ENCODE measurements around the gene COG4. TPM values are rescaled to one million over a fixed set of nuclear protein-coding genes. Genes with fewer than 3 reads are reported as not detected.

The COG4 gene
- total and polyA plus RNA-seq, 2 experiments from 2014 or later: 60.6 to 66.4 TPM

GRCh38 chr16:70475054-70475871 lies 48.1 kb downstream of the COG4 start:
- Histone ChIP-seq H2AFZ (no peak overlapping the region), H3K4me3 (no peak overlapping the region), H4K20me1 (ENCODE audit: insufficient read depth) (no peaks in the 10 kb centered on the region), H3F3A (ENCODE audit: insufficient read depth) (no peaks in the 10 kb centered on the region; the same call in 1 of the 2 replicates), H3K27ac (no peak overlapping the region), H3K79me2 (ENCODE audit: insufficient read depth) (no peaks in the 10 kb centered on the region), H3K36me3 (ENCODE audit: low read depth) (no peaks in the 10 kb centered on the region; the same call in 1 of the 2 replicates), H3K4me1 (ENCODE audit: insufficient read depth) (peaks cover 11% of the 10 kb centered on the region), H3K9me3 (ENCODE audit: low read depth) (no peaks in the 10 kb centered on the region), H3K27me3 (replicated peaks; ENCODE audit: insufficient read depth) (no peaks in the 10 kb centered on the region), H3K4me2 (ENCODE audit: unreplicated experiment) (no peak overlapping the region), H3K9me2 (ENCODE audit: insufficient read depth) (no peaks in the 10 kb centered on the region), H3K9ac (no peak overlapping the region)
- in situ Hi-C loops (cut with MboI): no loop called here
- TF ChIP-seq EZH2 (IDR thresholded peaks at IDR 0.05; ENCODE audit: insufficient read depth, poor library complexity, severe bottlenecking): no peak
- TF ChIP-seq EZH2phosphoT487 (IDR thresholded peaks at IDR 0.05; ENCODE audit: insufficient read depth, low read depth): no peak
- WGBS, 2 experiments (ENCODE audit: low coverage in 1 of 2, low lambda C conversion rate in 2 of 2, missing lambda C conversion rate in 2 of 2): 91 to 93% methylated on average over 19 to 24 of the region's 24 CpGs
- DNase-seq: no peak

GRCh38 chr16:70474320-70475053 lies 48.9 kb downstream of the COG4 start:
- whole genome bisulfite sequencing, 2 experiments (ENCODE audit: low coverage in 1 of 2, low lambda C conversion rate in 2 of 2, missing lambda C conversion rate in 2 of 2): 94 to 95% methylated on average over 18 to 22 of the region's 22 CpGs

GRCh38 chr16:70473446-70474319 lies 49.7 kb downstream of the COG4 start:
- Histone ChIP-seq H3K4me2 (ENCODE audit: unreplicated experiment) (no peak overlapping the region), H4K20me1 (ENCODE audit: insufficient read depth) (no peaks in the 10 kb centered on the region), H3K4me1 (ENCODE audit: insufficient read depth) (peaks cover 11% of the 10 kb centered on the region), H3K9me2 (ENCODE audit: insufficient read depth) (no peaks in the 10 kb centered on the region), H3F3A (ENCODE audit: insufficient read depth) (no peaks in the 10 kb centered on the region; the same call in 1 of the 2 replicates), H3K9ac (no peak overlapping the region), H3K36me3 (ENCODE audit: low read depth) (no peaks in the 10 kb centered on the region), H2AFZ (no peak overlapping the region), H3K79me2 (ENCODE audit: insufficient read depth) (no peaks in the 10 kb centered on the region), H3K27ac (no peak overlapping the region), H3K4me3 (no peak overlapping the region), H3K27me3 (replicated peaks; ENCODE audit: insufficient read depth) (no peaks in the 10 kb centered on the region), H3K9me3 (ENCODE audit: low read depth) (no peaks in the 10 kb centered on the region)
- in situ Hi-C loops (cut with MboI): no loop called here
- 90 to 93% methylated on average over 21 of the region's 21 CpGs for WGBS, 2 experiments (ENCODE audit: low coverage in 1 of 2, low lambda C conversion rate in 2 of 2, missing lambda C conversion rate in 2 of 2)
- DNase-seq: no peak
- TF ChIP-seq EZH2 (IDR thresholded peaks at IDR 0.05; ENCODE audit: insufficient read depth, poor library complexity, severe bottlenecking) (no peak), EZH2phosphoT487 (IDR thresholded peaks at IDR 0.05; ENCODE audit: insufficient read depth, low read depth) (no peak)

More at GRCh38 chr16:70474320-70475053, 48.9 kb downstream of the COG4 start:
- TF ChIP-seq EZH2phosphoT487 (IDR thresholded peaks at IDR 0.05; ENCODE audit: insufficient read depth, low read depth) (no peak), EZH2 (IDR thresholded peaks at IDR 0.05; ENCODE audit: insufficient read depth, poor library complexity, severe bottlenecking) (no peak)
- Histone ChIP-seq H2AFZ (no peak overlapping the region), H3K9me2 (ENCODE audit: insufficient read depth) (no peaks in the 10 kb centered on the region), H3K36me3 (ENCODE audit: low read depth) (no peaks in the 10 kb centered on the region), H3K9ac (no peak overlapping the region), H3K9me3 (ENCODE audit: low read depth) (no peaks in the 10 kb centered on the region), H3K79me2 (ENCODE audit: insufficient read depth) (no peaks in the 10 kb centered on the region), H3K4me2 (ENCODE audit: unreplicated experiment) (no peak overlapping the region), H3K4me1 (ENCODE audit: insufficient read depth) (peaks cover 11% of the 10 kb centered on the region), H3K27me3 (replicated peaks; ENCODE audit: insufficient read depth) (no peaks in the 10 kb centered on the region), H3K4me3 (no peak overlapping the region), H4K20me1 (ENCODE audit: insufficient read depth) (no peaks in the 10 kb centered on the region), H3F3A (ENCODE audit: insufficient read depth) (no peaks in the 10 kb centered on the region; the same call in 1 of the 2 replicates), H3K27ac (no peak overlapping the region)
- in situ Hi-C loops (cut with MboI): no loop called here
- no peak for DNase-seq

Data from GM23248 (cell line).